AML-193 (cell line): ENCODE data around the gene FBXO44.

Experiments
- DNase-seq, 2 experiments: peaks; one replicate each; lab custom pipeline; 2025; lab: John Stamatoyannopoulos, UW

The FBXO44 gene

DNA sequence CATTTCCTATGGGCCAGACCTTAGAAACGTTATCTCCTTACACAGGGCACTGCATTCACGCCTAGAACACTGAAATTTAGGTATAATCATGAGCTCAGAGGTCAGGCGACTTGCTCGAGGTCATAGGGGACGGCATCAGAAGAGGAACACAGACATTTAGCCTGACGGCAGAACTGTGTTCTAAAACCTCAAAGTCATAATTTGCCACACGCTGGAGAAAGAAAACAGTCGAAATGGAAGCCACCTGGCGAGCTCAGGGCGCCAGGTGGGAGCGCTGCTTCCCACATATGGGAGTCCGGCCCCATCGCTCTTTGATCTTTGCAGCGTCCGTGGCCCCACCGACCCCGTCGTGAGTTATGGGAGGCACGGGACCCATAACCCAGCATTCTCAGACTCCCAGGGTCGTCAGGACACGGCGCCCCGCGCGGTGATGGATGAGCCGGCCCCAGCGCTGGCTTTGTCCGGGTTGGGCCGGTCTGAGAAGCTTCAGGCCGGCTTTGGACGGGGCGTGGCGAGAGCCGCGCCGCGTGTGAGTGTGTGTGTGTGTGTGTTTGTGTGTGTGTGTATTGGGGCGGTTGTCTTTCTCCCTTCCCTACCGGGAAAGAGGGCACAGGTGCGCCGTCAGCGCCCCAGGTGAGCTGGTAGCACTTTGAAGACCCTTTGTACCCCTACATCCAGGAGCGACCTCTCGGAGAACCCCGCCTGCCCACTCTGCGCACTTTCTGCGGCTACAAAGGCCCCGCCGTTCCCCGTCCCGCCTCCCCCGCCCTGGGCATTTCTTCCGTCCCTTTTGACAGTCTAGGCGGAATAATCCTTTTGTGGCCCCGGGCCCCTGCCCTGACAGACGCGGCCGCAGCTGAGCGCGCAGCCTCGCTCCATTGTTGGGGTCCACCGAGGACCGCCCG is 36.0 kb downstream of the FBXO44 start:
- no peak for DNase-seq

DNA sequence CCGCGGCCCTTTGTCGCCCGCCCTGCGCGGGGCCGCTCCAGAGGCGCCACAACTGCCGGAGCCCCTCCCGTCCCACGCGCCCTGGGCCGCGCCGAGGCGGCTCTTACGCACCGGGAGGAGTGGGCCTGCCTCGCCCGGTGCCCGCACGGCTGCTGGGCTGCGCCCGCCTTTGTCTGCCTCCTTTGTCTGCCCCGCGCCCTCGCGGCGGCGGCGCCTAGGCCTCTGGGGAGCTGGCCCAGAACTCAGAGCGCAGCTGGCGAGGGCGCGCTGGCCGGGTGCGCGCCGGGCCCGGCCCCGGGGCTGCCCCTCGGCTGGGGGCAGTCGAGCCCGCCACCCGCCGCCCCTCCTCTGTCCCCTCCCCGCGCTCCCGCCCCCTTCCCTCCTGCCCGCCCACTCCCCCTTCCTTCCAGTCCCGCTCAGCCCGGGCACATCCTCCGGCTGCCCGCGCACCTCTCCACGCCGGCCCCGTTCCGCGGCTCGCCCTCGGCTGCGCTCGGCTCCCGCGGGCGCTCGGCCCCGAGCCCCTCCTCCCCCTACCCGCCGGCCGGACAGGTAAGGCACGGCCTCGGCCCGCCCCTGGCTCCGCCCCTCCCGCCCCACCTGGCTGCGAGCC is 36.7 kb downstream of the FBXO44 start, which contains the start of gene DRAXIN:
Gene DRAXIN (plus strand): TSS at position 409 of the 613 bp plus-strand sequence. CDS start 14,549 bp downstream, outside the sequence.
- no peak for DNase-seq

DNA sequence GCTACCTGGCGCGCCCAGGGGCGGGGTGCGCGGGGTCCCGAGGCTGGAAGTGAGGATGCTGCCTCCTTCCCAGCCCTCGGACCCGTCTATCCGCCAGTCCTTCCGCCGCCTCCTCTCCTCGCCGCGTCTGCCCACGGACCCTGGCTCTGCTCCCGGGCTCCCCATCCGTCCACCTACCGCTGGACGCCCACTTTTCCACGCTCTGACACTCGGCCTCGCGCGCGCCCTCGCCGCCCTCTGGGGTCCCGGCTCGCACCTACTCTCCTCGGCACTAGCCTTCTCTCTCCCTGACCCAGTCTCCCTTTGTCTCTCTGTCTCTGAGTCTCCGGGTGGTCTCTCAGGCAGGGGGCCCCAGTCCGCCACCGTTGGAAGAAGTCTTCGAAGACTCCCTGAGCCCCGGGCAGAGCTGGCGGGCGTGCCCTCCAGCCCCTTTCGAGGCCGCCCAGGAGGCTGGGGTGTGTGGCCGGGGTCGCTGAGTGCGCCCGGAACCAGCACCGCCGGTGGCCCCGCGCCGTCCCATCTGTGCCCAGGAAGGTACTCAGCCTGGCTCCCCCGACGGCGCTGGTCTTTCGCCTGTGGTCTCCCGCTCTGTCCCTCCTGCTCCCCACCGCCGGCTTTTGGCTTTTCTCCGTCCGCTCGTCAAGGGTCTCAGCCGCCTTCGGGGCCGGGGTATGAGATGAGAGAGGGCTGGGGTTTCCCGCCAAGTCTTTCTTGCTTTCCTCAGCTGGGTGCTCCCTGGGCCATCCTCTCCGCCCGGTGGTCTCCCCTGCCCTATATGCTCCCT is 37.4 kb downstream of the FBXO44 start:
- no peak for DNase-seq

- peak; percentile 86 to 88 for DNase-seq
Observed at GRCh38 chr1:11693024-11693590, 38.4 kb downstream of the FBXO44 start.

DNA sequence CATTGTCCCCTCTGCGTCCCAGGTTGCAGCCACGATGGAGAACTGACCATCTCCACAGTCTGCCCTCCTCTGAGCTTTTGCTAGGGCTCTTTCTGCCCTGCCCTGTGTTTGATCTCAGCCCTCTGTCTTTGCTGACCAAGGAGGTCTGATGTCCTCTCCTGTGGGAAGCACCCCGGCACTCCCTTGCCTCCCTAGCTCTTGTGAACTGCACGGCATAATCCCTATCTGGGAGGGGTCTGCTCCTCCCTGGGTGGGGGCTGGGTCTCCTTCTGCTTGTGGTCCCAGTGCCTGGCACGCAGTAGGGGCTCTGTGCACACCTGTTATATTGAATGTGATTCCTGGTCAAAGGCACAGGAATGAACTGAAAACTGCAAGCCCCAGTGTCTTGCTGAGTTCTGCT is 39.2 kb downstream of the FBXO44 start:
- DNase-seq: no peak

GRCh38 chr1:11695861-11696260 is 41.2 kb downstream of the FBXO44 start:
- DNase-seq: no peak

- DNase-seq: no peak
Observed at GRCh38 chr1:11697188-11697892, 42.7 kb downstream of the FBXO44 start.

DNA sequence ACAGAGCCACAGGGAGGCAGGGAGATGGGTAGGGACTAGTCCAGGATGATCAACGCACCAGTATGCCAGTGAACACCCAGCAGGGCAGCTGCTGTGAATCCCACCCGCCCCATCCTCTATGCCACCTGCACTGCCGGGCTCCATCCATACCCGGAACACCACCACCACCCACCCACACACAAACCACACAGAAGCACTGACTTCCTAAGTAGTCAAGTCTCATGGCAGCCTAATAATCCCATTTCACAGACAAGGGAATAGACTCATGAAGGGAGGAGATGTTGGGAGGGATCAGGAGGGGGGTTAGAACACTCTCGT is 43.2 kb downstream of the FBXO44 start:
- DNase-seq: no peak

DNA sequence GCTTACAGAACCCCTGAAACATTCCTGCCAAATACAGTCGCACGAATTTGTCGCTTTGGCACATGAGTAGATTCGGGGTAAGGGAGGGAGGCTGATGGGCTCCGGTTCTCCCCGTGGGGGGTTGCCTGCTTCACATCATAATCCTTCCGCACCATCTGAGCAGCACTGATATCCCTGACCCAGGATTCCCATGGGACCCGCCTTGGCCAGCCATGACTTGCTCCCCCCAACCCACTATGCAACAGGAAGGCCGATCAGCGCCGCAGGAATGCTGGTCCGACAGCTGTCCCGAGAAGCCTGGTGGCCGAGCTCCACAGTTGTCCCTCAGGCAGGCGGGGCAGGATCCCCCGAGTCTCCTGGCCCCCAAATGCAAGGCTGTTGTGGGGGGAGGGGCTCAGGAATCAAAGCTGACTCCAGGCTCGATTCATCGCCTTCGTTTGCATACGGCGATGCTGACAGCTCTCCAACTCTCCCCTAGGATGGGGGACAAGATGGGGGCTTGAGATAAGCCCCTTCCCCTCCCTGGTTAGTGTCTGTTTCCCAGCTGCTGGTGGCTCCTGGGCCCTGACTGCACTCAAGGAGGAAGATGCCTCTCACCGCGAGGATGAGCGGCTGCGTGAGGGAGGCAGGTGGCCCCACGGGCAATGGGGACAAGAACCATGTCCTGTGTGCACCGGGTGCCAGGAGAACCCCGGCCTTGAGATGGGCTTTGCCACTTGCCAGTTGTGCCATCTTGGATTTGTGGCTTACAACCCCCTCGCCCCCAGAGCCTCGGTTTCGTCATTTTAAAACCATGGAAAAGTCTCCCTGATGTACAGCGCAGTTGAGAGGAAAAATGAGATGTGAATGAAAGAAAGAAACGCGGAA is 46.2 kb downstream of the FBXO44 start:
- DNase-seq: no peak

DNA sequence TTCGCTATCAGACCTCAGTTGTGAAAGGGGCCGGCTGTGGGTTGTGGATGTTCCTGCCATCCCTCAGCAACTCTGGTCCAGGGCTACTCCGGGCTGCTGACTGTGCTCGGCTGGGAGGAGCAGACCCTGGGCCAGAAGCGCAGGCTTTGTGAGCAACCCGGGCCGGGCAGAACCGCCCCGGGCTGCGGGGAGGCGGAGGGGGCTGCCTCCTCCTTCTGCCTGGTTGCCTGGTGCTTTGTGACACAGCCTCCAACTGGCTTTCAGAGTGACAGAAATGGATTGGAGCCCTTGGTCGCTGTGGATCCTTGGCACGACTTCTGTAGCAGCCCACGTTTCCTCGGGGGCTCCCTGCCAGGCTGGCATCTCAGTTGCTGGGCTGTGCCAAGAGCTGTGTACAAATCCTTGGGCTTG is 46.9 kb downstream of the FBXO44 start:
- DNase-seq: no peak

- no peak for DNase-seq
Observed at GRCh38 chr1:11701981-11702803, 47.5 kb downstream of the FBXO44 start.

DNA sequence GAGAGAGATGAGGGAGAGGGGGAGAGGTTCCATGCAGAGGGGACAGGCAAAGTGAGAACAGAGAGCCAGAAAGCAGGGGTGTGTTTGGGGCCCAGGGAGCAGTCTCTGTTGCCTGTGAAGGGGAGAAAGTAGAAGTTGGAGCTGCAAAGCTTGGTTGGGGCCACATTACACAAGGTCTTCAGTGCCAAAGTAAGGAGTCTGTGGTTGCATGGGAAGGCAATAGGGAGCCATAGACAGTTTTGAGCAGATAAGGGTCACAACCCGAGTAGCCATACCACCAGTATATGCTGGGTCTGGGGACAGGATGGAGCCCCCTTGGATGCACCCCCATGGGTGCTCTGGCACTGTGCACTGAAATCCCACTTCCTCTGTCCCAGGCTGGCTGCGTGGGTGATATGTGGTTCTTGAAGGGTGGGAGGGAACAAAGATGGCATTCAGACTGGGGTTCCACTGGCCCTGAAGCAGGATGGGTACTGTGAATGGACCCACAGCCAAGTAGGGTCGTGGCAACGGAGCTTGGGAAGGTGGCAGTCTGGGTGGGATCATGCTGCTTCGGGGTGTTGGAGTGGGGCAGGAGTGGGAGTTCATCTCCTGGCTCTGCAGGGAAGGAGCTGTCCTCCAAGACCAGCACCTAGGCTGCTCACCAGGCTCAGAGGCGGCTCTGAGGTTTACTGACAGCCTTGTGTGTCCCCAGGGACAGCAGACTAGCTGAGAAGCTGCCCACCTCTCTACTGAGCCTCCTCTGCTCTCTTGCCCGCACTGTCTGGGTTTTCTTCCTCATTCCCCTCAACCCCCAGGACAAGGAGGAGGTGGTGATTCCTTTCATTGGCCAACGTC is 48.9 kb downstream of the FBXO44 start:
- no peak for DNase-seq

- DNase-seq: no peak
Observed at GRCh38 chr1:11704194-11704529, 49.5 kb downstream of the FBXO44 start.

GRCh38 chr1:11704691-11705475 is 50.2 kb downstream of the FBXO44 start:
- DNase-seq: no peak

DNA sequence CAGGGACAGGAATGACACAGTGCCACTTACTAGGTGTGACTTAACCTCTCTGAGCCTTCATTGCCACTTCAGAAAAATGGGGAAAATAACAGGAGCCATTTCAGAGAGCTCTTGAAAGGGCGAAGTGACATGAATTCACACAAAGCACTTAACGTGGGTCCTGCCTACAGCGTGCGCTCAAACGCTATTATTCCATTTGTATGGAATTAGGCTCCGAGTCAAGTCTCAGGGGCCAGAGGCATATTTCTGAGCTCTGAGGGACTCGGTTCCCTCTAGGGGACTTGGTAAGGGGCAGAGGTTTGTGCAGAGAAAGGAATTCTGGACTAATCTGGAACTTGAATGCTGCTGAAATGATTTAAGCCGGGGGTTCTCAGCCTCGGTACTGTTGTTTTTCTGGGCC is 50.9 kb downstream of the FBXO44 start:
- DNase-seq: no peak

DNA sequence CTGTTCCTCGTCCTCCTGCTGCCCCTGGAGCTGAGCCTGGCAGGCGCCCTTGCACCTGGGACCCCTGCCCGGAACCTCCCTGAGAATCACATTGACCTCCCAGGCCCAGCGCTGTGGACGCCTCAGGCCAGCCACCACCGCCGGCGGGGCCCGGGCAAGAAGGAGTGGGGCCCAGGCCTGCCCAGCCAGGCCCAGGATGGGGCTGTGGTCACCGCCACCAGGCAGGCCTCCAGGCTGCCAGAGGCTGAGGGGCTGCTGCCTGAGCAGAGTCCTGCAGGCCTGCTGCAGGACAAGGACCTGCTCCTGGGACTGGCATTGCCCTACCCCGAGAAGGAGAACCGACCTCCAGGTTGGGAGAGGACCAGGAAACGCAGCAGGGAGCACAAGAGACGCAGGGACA is 51.6 kb downstream of the FBXO44 start:
- DNase-seq: no peak

DNA sequence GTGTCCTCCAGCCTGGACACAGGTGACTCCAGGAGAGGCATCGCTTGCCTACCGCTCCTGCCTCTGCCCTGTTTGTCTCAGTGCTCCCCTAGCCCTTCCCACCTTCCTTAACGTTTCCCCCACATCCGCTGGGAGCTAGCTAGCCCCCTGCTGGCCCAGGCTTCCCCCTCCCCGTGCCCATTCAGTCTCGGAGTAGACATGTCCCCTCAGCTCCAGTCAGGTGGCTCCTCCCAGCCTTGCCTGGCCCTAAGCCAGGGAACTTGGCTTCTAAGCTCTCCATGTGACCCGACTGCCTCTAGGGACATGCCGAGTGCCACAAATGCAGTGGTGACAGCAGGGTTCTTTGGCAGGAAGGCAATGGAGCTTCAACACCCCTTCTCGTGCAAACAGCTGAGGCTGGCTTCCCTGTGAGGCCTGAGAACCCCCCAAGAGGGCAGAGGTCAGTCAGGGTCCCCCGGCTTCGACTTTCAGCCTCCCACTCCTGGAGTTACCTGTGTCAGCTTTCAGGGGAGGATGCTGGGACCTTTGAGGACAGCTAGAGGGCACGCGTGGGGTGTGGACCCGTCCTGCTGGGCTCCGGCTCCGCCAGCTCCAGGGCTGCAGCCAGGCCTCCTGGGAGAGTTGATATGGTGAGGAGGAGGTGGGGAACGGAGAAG is 53.1 kb downstream of the FBXO44 start:
- DNase-seq: no peak
